AG04449 (cell line): ENCODE measurements around the gene VPS26B.
"Not testable (repeated sequence)": the region's sequence is repeated elsewhere in the genome, so short reads cannot be mapped to it uniquely, and the experiment has no call there.

Experiments used
- CTCF ChIA-PET: fragments of 350-600 bp; formaldehyde crosslinking; extraction: SDS; loops from one replicate; lab custom pipeline; 2021; ENCODE audit warnings: antibody characterized with exemption; lab: Yijun Ruan, JAX
- POLR2A ChIA-PET: fragments of 400-600, 350-600 bp; formaldehyde crosslinking; extraction: SDS; loops from one replicate; lab custom pipeline; 2020; ENCODE audit warnings: antibody characterized with exemption, inconsistent platforms; lab: Yijun Ruan, JAX
- DNase-seq: peaks from one replicate; pipeline ENCODE4 v3.0.0-alpha.2; 2010; ENCODE audit warnings: low read depth, low spot score
- H3K4me3 ChIP-seq: 2 replicates; pipeline ENCODE4 v1.5.1; 2011; ENCODE audit warnings: low read depth, mild to moderate bottlenecking, control low read depth, low read length
- TF ChIP-seq, protein P1 (sequence below): IDR thresholded peaks from one replicate; pipeline ENCODE4 v1.5.1; 2011; ENCODE audit warnings: mild to moderate bottlenecking, moderate library complexity, low read length, control low read depth, inconsistent platforms; ENCODE audit not compliant: insufficient read depth; ENCODE audit errors: missing control alignments

VPS26B gene

DNA sequence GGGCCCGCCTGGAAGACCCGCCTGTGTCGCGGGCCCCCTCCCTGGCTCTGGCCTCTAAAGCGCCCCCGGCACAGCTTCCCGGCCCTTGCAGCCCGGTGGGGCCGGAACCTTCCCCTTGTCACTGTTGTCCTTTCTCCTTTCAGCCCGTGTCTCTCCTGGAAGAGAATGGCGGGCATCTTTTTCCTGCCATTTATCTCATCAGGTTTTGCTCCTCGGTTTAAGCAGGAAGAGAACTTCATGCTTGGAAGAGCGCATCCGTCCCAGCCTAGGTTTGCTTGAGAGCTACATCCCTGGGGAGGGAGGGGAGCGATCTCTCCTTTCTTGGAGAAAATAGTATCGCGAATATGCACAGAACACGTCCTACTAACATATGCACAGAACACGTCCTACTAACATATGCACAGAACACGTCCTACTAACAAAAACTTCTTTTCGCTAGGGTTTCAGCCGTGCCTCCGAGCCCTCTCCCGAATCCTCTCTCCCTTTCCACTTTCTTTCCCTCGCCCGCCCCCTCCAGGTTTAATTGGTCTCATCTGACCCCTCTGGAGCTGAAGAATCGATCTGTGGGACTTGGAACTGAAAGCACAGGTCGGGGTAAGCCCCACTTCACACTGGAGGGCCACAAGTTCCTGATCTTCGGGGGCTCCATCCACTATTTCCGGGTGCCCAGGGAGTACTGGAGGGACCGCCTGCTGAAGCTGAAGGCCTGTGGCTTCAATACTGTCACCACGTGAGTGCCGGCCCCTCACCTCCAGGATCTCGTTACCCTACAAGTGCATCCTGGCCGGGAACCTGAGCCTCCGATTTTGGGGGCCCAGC is 52.9 kb downstream of the VPS26B start:
- no peak for DNase-seq
- POLR2A ChIA-PET, result no interaction called here
- CTCF ChIA-PET, result interaction anchor here (1.7 kb wide), 1 partner anchor 9 kb away, joined by 5 read pairs; no protein-coding TSS in a partner anchor
- H3K4me3 ChIP-seq, result no peak overlapping the region
- TF ChIP-seq, protein P1, sequence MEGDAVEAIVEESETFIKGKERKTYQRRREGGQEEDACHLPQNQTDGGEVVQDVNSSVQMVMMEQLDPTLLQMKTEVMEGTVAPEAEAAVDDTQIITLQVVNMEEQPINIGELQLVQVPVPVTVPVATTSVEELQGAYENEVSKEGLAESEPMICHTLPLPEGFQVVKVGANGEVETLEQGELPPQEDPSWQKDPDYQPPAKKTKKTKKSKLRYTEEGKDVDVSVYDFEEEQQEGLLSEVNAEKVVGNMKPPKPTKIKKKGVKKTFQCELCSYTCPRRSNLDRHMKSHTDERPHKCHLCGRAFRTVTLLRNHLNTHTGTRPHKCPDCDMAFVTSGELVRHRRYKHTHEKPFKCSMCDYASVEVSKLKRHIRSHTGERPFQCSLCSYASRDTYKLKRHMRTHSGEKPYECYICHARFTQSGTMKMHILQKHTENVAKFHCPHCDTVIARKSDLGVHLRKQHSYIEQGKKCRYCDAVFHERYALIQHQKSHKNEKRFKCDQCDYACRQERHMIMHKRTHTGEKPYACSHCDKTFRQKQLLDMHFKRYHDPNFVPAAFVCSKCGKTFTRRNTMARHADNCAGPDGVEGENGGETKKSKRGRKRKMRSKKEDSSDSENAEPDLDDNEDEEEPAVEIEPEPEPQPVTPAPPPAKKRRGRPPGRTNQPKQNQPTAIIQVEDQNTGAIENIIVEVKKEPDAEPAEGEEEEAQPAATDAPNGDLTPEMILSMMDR, result no peak

DNA sequence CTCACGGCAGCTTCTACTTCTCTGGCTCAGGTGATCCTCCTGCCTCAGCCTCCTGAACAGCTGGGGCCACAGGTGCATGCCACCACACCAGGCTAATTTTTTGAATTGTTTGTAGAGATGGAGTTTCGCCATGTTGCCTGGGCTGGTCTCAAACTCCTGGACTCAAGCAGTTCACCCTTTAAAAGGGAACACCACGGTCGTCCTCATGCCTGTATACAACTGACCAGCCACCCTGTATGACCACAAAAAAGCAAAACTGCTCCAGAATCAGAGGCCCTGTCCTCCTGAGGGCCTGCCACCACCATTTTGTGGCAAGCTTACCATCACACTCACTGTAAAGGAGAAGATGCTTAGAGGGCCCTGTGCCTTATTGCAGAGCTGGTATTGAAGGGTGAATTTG is 53.9 kb downstream of the VPS26B start:
- CTCF ChIA-PET, result interaction anchor here (1.2 to 1.7 kb wide), 2 partner anchors 10 to 35 kb away, joined by 3 to 5 read pairs; no protein-coding TSS in a partner anchor
- TF ChIP-seq, protein P1, result no peak
- DNase-seq, result no peak
- POLR2A ChIA-PET, result no interaction called here
- H3K4me3 ChIP-seq, result no peak overlapping the region

DNA sequence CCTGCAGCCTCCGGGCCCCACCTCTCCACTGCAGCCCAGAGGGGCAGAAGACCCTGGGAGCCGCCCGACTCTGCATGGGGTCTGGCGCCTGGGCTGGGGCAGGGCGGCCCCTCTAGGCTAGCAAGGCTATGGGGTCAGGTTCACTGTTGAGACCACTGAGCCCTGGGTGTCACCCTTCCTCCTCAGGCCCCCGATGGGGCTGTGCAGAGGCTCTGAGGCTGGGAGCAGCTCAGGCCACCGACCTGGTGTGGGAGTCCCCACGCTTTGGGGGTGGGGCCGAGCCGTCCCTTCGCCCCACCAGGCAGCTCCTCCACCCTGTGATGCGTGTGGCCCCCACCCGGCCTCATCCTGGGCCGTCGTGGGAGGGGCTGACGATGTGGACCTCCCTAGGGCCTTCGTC is 57.2 kb downstream of the VPS26B start:
- POLR2A ChIA-PET, DNase-seq, CTCF ChIA-PET: not testable (repeated sequence)

DNA sequence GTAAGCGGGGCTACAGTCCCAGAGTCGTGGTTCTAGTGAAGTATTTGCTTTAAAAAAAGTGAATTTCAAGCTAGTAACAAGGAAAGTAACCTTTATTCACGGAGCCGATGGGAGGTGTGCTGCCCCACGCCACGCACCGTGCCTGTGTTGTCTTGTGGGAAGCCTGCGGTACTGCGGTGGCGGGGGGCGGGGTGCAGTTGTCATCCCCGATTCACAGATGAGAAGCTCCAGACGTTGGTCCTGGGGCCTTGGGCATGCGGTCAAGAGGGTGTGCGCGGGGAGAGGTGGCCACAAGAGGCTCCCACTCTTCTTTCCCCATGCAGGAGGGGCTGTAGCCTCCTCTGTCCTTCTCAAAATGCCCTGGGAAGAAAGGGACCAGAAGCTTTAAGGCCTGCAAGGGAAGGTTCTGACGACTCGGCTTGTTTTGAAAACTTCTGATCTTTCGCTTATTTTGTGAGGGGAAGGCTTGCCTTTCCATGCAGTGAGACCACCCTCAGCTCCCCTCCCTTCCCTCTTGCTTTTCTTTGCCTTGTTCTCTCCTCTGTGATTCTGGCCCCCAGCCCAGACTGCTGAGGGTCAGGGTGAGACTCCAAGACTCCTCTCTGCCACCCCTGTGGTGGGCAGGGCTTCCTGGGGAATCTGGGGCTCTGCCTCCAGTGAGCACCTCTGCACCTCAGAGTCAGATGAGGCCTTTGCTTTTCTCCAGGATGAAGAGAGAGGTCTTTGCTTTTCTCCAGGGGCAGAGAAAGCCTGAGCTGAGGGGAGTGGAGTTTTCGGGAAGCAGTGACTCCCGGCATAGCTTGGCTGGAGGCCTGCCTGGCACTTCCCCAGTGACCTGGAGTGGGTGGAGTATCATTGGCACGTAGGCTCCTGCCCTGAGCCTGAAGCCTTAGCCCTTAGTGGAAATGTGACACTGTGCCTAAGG is 57.9 kb downstream of the VPS26B start:
- ChIA-PET POLR2A (no interaction called here), CTCF (no interaction called here)
- DNase-seq, result no peak
- TF ChIP-seq, protein P1, result no peak
- no peak overlapping the region for H3K4me3 ChIP-seq

More for the DNA sequence above, 57.2 kb downstream of the VPS26B start:
- H3K4me3 ChIP-seq, result not testable (repeated sequence)

DNA sequence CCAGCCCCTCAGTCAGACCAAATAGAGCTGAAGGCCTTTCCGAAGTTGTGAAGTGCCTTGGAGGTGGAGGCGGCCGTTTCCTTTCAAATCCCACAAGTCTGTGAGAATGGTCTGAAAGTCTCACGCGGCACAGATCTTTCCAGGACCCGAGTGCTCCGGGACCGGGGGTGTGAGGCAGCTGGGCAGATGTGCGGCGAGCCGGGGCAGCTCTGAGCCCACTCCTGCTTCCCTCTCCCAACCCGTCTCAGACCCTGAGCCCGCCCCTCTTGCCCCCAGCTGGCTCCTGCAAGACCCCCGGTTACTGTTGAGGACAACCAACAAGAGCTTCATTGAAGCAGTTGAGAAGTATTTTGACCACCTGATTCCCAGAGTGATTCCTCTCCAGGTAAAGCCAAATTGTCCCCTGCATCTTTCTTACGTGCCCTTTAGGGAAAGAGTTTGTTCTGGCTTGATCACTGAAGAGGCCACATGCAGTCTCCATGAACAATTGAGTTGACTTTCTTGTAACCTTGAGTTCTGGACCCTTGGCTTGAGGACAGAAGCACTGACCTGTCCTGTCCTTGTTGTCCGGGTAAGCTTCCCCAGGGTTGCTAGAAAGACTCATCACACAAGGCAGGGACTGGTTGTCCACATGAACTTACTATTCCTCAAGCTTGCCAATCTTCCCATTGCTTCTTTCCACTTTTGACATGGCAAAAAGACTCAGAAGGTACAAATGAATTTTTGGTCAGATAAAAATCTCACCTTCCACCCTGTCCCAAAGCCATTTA is 59.2 kb downstream of the VPS26B start:
- CTCF ChIA-PET, result no interaction called here
- TF ChIP-seq, protein P1, result no peak
- DNase-seq, result no peak

DNA sequence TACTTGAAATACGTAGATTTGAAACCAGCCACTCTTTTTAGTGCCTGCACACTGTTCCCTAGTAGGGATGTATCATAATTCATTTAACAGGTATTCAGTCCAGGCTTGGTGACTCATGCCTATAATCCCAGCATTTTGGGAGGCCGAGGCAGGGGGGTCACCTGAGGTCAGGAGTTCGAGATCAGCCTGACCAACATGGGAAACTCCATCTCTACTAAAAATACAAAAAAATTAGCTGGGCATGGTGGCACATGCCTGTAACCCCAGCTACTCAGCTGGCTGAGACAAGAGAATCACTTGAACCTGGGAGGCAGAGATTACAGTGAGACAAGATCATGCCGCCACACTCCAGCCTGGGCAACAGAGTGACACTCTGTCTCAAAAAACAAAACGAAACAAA is 59.9 kb downstream of the VPS26B start:
- H3K4me3 ChIP-seq, CTCF ChIA-PET, DNase-seq, POLR2A ChIA-PET: not testable (repeated sequence)

More for the DNA sequence above, 59.2 kb downstream of the VPS26B start:
- H3K4me3 ChIP-seq, result no peak overlapping the region
- POLR2A ChIA-PET, result no interaction called here
